Measurements from ENCODE around the gene KIF27. TPM values are rescaled to one million over a fixed set of nuclear protein-coding genes. Genes with fewer than 3 reads are reported as not detected.

Gene KIF27, protein sequence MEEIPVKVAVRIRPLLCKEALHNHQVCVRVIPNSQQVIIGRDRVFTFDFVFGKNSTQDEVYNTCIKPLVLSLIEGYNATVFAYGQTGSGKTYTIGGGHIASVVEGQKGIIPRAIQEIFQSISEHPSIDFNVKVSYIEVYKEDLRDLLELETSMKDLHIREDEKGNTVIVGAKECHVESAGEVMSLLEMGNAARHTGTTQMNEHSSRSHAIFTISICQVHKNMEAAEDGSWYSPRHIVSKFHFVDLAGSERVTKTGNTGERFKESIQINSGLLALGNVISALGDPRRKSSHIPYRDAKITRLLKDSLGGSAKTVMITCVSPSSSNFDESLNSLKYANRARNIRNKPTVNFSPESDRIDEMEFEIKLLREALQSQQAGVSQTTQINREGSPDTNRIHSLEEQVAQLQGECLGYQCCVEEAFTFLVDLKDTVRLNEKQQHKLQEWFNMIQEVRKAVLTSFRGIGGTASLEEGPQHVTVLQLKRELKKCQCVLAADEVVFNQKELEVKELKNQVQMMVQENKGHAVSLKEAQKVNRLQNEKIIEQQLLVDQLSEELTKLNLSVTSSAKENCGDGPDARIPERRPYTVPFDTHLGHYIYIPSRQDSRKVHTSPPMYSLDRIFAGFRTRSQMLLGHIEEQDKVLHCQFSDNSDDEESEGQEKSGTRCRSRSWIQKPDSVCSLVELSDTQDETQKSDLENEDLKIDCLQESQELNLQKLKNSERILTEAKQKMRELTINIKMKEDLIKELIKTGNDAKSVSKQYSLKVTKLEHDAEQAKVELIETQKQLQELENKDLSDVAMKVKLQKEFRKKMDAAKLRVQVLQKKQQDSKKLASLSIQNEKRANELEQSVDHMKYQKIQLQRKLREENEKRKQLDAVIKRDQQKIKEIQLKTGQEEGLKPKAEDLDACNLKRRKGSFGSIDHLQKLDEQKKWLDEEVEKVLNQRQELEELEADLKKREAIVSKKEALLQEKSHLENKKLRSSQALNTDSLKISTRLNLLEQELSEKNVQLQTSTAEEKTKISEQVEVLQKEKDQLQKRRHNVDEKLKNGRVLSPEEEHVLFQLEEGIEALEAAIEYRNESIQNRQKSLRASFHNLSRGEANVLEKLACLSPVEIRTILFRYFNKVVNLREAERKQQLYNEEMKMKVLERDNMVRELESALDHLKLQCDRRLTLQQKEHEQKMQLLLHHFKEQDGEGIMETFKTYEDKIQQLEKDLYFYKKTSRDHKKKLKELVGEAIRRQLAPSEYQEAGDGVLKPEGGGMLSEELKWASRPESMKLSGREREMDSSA (N-terminal part only)
- total RNA-seq = 5.0 and 5.5 TPM in 2 replicates

DNA sequence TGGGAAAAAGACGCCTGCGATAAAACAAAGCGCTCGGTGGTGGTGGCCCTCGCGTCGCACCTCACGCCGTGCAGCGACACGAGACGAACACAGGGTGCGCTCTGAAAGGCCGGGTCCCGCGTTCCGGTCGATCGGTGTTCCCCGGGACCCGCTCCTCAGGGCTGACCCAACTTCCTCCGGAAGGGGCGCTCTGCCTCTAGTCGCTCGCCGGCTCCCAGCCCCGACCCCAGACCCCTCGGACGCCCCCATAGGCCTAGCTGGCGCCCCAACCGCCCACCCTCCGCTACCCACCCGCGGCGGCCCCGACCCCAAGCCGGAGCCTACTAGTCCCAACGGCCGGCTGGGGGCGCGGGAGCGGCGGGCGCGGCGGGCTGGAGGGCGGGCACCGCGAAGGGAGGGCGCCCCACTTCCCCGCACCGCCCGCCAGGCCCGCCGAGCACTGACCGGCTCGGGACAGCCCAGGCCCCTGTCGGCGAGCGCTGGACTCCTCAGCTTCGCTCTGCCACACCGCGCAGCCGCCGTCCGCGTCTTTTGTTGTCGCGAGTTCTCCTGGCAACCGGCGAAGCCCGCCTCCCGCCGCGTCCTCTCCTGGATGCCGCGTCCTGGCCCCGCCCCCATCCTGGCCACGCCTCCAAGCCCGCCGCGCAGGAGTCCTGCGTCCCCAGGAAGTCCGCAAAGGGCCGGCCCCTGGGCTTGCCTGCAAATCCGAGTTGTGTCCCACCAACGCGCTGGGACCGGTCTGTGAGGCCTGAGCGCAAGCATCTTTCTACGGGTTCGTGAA lies at the start of gene KIF27:
TSS of gene KIF27 (minus strand) at position 506 of the 781 bp plus-strand sequence. CDS start 5,841 bp downstream, outside the sequence.
- Histone ChIP-seq H3K4me3 (ENCODE audit: low read depth, low read length) (peak within 1 kb of the TSS; percentile 86), H3K27me3 (ENCODE audit: control insufficient read depth, insufficient read depth, low read length) (no peaks in the 10 kb centered on the region), H3K36me3 (ENCODE audit: control insufficient read depth, insufficient read depth, low read length) (no peaks in the 10 kb centered on the region)
- FAIRE-seq (no peak), DNase-seq (ENCODE audit: low read depth) (peak; percentile 86)
- peak; percentile 42 for TF ChIP-seq CTCF (IDR thresholded peaks at IDR 0.05; ENCODE audit: insufficient read depth, low read length, severe bottlenecking)

DNA sequence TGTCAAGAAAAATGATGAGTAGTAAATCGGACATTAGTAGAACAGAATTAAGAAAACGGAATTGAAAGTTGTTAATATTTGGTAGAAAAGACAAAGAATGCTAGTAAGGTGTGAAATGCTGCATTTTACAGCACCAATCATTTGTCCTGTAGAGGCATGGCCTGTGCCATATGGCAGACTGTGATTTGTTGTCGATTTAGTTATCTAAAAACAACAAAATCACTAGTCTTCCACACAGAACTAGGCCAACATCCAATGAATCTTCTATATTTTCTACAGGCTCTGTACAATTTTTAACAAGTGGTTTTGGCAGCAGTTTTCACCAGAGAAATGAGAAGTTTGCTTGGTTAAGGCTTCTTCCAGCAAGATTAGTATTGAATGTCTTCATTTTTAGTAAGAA lies 48.4 kb upstream of the KIF27 start:
- DNase-seq (ENCODE audit: low read depth) (no peak), FAIRE-seq (no peak)
- peaks cover 16% of the 10 kb centered on the region for H3K36me3 ChIP-seq (ENCODE audit: control insufficient read depth, insufficient read depth, low read length)
- TF ChIP-seq CTCF (IDR thresholded peaks at IDR 0.05; ENCODE audit: insufficient read depth, low read length, severe bottlenecking) = no peak
- no peaks in the 10 kb centered on the region for H3K27me3 ChIP-seq (ENCODE audit: control insufficient read depth, insufficient read depth, low read length)
- H3K4me3 ChIP-seq (ENCODE audit: low read depth, low read length) = no peak overlapping the region

- no peak for FAIRE-seq
- peaks cover 12% of the 10 kb centered on the region for H3K36me3 ChIP-seq (ENCODE audit: control insufficient read depth, insufficient read depth, low read length)
Measured at GRCh38 chr9:83967073-83967472, 45.8 kb upstream of the KIF27 start.

DNA sequence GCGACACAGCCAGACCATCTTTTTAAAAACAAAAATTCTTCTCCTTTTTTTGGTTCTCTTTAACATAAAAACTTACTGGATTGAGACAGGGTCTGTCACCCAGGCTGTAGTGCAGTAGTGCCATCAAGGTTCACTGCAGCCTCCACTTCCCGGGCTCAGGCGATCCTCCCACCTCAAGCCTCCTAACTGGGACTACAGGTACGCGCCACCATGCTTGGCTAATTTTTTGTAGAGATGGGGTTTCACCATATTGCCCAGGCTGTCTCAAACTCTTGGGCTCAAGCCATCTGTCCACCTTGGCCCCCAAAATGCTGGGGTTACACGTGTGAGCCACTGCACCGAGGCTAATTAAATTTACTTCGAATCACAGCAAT lies 45.0 kb upstream of the KIF27 start:
- no peak for DNase-seq (ENCODE audit: low read depth)
- no peaks in the 10 kb centered on the region for H3K27me3 ChIP-seq (ENCODE audit: control insufficient read depth, insufficient read depth, low read length)
- no peak for FAIRE-seq
- H3K4me3 ChIP-seq (ENCODE audit: low read depth, low read length) = no peak overlapping the region
- H3K36me3 ChIP-seq (ENCODE audit: control insufficient read depth, insufficient read depth, low read length) = peaks cover 11% of the 10 kb centered on the region
- TF ChIP-seq CTCF (IDR thresholded peaks at IDR 0.05; ENCODE audit: insufficient read depth, low read length, severe bottlenecking) = no peak

More at GRCh38 chr9:83967073-83967472, 45.8 kb upstream of the KIF27 start:
- H3K4me3 ChIP-seq (ENCODE audit: low read depth, low read length) = no peak overlapping the region
- no peaks in the 10 kb centered on the region for H3K27me3 ChIP-seq (ENCODE audit: control insufficient read depth, insufficient read depth, low read length)
- DNase-seq (ENCODE audit: low read depth) = no peak
- no peak for TF ChIP-seq CTCF (IDR thresholded peaks at IDR 0.05; ENCODE audit: insufficient read depth, low read length, severe bottlenecking)

Measured in bronchial epithelial cell (primary cell).